MV-4-11 (cell line): ENCODE measurements around the gene ZAP70.

Experiments used
- DNase-seq: peaks from one replicate; lab custom pipeline; 2025; lab: John Stamatoyannopoulos, UW

Gene ZAP70

DNA sequence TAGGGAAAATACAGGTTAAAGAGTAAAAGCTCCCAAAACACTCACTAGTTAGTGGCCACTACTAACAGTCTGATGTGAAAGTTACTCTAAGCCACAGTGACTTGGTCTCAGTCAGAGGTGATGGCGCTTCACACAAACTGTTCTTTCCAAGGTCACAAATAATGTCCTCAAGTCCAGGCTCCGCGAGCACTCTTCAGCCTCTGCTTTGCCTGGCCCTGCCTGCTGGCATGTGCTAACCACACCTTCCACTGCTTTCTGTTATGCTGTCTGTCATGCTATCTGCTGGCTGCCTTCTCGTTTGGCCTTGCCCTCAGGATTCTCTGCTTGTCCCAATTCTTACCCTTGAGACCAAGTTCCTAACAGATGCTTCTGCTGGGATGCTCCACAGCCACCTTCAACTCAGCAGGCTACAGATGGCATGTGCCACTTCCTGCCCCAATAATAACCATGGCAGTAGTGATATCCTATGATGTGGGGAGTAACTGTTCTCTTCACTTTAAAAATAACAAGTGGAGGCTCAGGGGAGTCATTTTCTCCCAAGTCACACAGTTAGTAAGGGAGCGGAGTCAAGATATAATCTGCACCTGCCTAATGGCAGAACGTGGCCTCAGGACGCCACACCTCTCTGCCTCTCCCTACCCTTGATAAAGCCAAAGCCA, 75.7 kb downstream of the ZAP70 start:
- DNase-seq = no peak
